Astrocyte of the spinal cord (primary cell): ENCODE data around the gene PPP4R1.

Experiments used
- DNase-seq: peaks from one replicate; pipeline ENCODE4 v3.0.0; 2011; ENCODE audit warnings: low read depth, low spot score
- H3K4me3 ChIP-seq: 2 replicates; pipeline ENCODE4 v1.5.1; 2011; ENCODE audit warnings: low read depth, mild to moderate bottlenecking, low read length, moderate library complexity
- CTCF ChIP-seq: IDR thresholded peaks from 2 replicates; pipeline ENCODE4 v1.5.1; 2012; ENCODE audit warnings: low read depth, mild to moderate bottlenecking, low read length, inconsistent platforms
- in situ Hi-C: cut with HindIII; loops from 2 replicates; pipeline ENCODE4 v1.10.0; 2017; ENCODE audit warnings: low sequenced_read_pairs

PPP4R1 gene

GRCh38 chr18:9614401-9615279, at the start of gene PPP4R1:
Gene PPP4R1, minus strand, starts transcription at chr18:9614559. Its CDS starts 75 bp downstream, at chr18:9614484.
- no peak for TF ChIP-seq CTCF
- peak; percentile 76 for DNase-seq
- H3K4me3 ChIP-seq: peak within 1 kb of the TSS; percentile 86
- in situ Hi-C loops: no loop called here

- TF ChIP-seq CTCF: no peak
- no peak overlapping the region for H3K4me3 ChIP-seq
- in situ Hi-C loops: no loop called here
- DNase-seq: no peak
Measured at GRCh38 chr18:9663377-9663776, 49.0 kb upstream of the PPP4R1 start.

GRCh38 chr18:9661564-9661963, 47.2 kb upstream of the PPP4R1 start:
- in situ Hi-C loops: no loop called here
- TF ChIP-seq CTCF: peak; percentile 43
- DNase-seq: no peak
- H3K4me3 ChIP-seq: no peak overlapping the region

GRCh38 chr18:9659499-9660375, 45.4 kb upstream of the PPP4R1 start:
- no peak overlapping the region for H3K4me3 ChIP-seq
- in situ Hi-C loops: no loop called here
- no peak for TF ChIP-seq CTCF
- DNase-seq: no peak

GRCh38 chr18:9658087-9658641, 43.8 kb upstream of the PPP4R1 start:
- no peak for DNase-seq
- in situ Hi-C loops: no loop called here
- TF ChIP-seq CTCF: no peak

GRCh38 chr18:9655232-9655767, 40.9 kb upstream of the PPP4R1 start:
- no peak overlapping the region for H3K4me3 ChIP-seq
- DNase-seq: no peak
- no peak for TF ChIP-seq CTCF
- in situ Hi-C loops: no loop called here

More at GRCh38 chr18:9658087-9658641, 43.8 kb upstream of the PPP4R1 start:
- no peak overlapping the region for H3K4me3 ChIP-seq
